SH-SY5Y (cell line): ENCODE results near the gene FADS6.

Experiments
- GATA2 ChIP-seq: IDR thresholded peaks from 2 replicates; pipeline ENCODE4 v1.6.1; 2011; ENCODE audit warnings: mild to moderate bottlenecking, low read depth, low read length
- GATA3 ChIP-seq: IDR thresholded peaks from 2 replicates; pipeline ENCODE4 v1.6.1; 2011; ENCODE audit warnings: low read depth, mild to moderate bottlenecking, low read length, moderate library complexity

DNA sequence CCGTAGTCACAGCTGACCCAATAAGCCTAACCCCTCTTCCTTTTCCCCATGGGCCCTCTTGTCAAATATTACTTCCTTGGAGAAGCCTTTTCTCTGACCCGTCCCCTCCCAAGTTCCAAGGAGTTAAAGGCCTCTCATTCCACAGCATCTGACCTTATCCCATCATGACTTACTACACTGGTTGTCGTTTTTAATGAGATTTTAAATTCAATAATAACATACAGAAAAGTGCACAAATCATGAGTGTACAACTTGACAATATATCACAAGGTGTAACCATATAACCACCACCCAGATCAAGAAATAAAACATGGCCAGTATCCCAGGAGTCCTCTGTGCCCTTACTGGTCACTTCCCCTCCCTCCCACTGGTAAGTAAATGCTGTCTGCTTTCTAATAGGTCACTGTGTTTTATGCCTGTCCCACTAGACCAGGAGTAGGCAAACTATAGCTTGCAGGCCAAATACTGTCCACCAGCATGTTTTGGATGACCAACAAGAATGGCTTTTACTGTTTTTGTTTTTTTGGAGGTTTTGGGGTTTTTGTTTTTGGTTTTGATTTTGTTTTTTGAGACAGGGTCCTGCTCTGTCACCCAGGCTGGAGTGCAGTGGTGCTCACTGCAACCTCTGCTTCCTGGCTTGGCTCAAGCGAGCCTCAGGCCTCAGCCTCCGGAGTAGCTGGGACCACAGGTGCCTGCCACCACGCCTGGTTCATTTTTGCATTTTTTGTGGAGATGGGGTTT is 19.4 kb downstream of the FADS6 start:
- no peak for TF ChIP-seq GATA2
- no peak for TF ChIP-seq GATA3
